K562 (cell line): Measurements from ENCODE around the gene TNFSF4. TPM values are rescaled to one million over a fixed set of nuclear protein-coding genes. Genes with fewer than 3 reads are reported as not detected.
"Not testable (repeated sequence)": the region's sequence is repeated elsewhere in the genome, so short reads cannot be mapped to it uniquely, and the experiment has no call there.

Source experiments
- ATAC-seq: fragments of 200-7000 bp; cut with Tn5 transposase; 3 replicates; pipeline ENCODE4 v1.9.1; 2020; ENCODE audit warnings: moderate library complexity
- BruUV-seq: library from RNA; stranded (reverse); fragments of 400-500 nt; replicated peaks from 2 replicates; lab custom pipeline; 2021; lab: Mats Ljungman, UMichigan
- CTCF ChIA-PET: fragments of 300-600 bp; formaldehyde crosslinking; extraction: SDS; loops from one replicate; lab custom pipeline; 2021; ENCODE audit warnings: low intra/inter-chr PET ratio; lab: Yijun Ruan, JAX
- POLR2A ChIA-PET: fragments of 300-600, 350-650 bp; sonication (Branson Sonifier 250); formaldehyde crosslinking; extraction: SDS; loops from one replicate; lab custom pipeline; 2021; ENCODE audit warnings: antibody characterized with exemption, inconsistent platforms; lab: Yijun Ruan, JAX
- DNase-seq, 4 experiments: peaks; one replicate each; pipeline versions ENCODE4 v3.0.0 to v3.0.0-alpha.2; 2011 to 2018; ENCODE audit warnings: low spot score in 3 of 4, mixed read lengths in 3 of 4; ENCODE audit errors: extremely low read depth in 1 of 4
- FAIRE-seq: peaks from 2 replicates; lab custom pipeline; 2011; peaks lifted over from hg19 to GRCh38; lab: Jason Lieb, UNC
- H2AFZ ChIP-seq: 2 replicates; pipeline ENCODE4 v1.6.0; 2011; ENCODE audit warnings: low read depth, low read length, control low read depth, inconsistent platforms
- H3K27ac ChIP-seq: fragments of 200-600 bp; 3 replicates; pipeline ENCODE4 v1.8.0; 2011; ENCODE audit warnings: low read depth, mild to moderate bottlenecking, control low read depth, inconsistent platforms, low read length, moderate library complexity, mixed read lengths; ENCODE audit errors: extremely low read depth
- H3K27me3 ChIP-seq, 2 experiments: fragments of 300-600 bp in 1 of 2; 2 replicates in 1 of 2; 3 replicates in 1 of 2; pipeline versions ENCODE4 v1.6.0 to v1.8.0; 2011; ENCODE audit warnings: inconsistent platforms in 2 of 2, low read length in 2 of 2, mild to moderate bottlenecking in 1 of 2, mixed read lengths in 1 of 2, moderate library complexity in 1 of 2; ENCODE audit not compliant: control insufficient read depth in 2 of 2, insufficient read depth in 2 of 2
- H3K36me3 ChIP-seq: fragments of 300-600 bp; 3 replicates; pipeline ENCODE4 v1.8.0; 2011; ENCODE audit warnings: mild to moderate bottlenecking, low read length, inconsistent platforms; ENCODE audit not compliant: control insufficient read depth, insufficient read depth
- H3K4me1 ChIP-seq, 2 experiments: fragments of 200-600 bp in 1 of 2; replicated peaks in 1 of 2; 2 replicates in 1 of 2; 3 replicates in 1 of 2; pipeline versions ENCODE4 v1.5.1 to v1.8.0; 2011; ENCODE audit warnings: inconsistent platforms in 2 of 2, low read length in 2 of 2, mild to moderate bottlenecking in 1 of 2, mixed read lengths in 1 of 2, moderate library complexity in 1 of 2; ENCODE audit not compliant: control insufficient read depth in 2 of 2, insufficient read depth in 2 of 2
- H3K4me2 ChIP-seq: 2 replicates; pipeline ENCODE4 v1.6.1; 2011; ENCODE audit warnings: low read length, control low read depth, inconsistent platforms, mixed read lengths; ENCODE audit not compliant: insufficient read depth
- H3K4me3 ChIP-seq: fragments of 200-600 bp; sonication (generic), shearing (Covaris generic); 2 replicates; pipeline ENCODE4 v1.5.1; 2016; ENCODE audit warnings: control low read depth, inconsistent platforms
- H3K79me2 ChIP-seq: fragments of 200-600 bp; 3 replicates; pipeline ENCODE4 v1.8.0; 2011; ENCODE audit warnings: low read length, inconsistent platforms; ENCODE audit not compliant: control insufficient read depth, insufficient read depth
- H3K9ac ChIP-seq, 2 experiments: 2 replicates each; pipeline versions ENCODE4 v1.6.0 to v1.6.1; 2011; ENCODE audit warnings: low read depth in 2 of 2, low read length in 2 of 2, control low read depth in 1 of 2, inconsistent platforms in 1 of 2, mild to moderate bottlenecking in 1 of 2, mixed read lengths in 1 of 2; ENCODE audit not compliant: insufficient read depth in 1 of 2
- H3K9me1 ChIP-seq: one replicate; pipeline ENCODE4 v1.6.0; 2011; ENCODE audit warnings: inconsistent platforms, mild to moderate bottlenecking, low read length, moderate library complexity; ENCODE audit not compliant: control insufficient read depth, insufficient read depth
- H3K9me3 ChIP-seq: replicated peaks from 2 replicates; pipeline ENCODE4 v1.5.1; 2011; ENCODE audit warnings: low read depth, low read length, inconsistent platforms; ENCODE audit not compliant: control insufficient read depth, insufficient read depth
- H4K20me1 ChIP-seq: replicated peaks from 2 replicates; pipeline ENCODE4 v1.6.1; 2011; ENCODE audit warnings: low read length, inconsistent platforms, mixed read lengths; ENCODE audit not compliant: control insufficient read depth, insufficient read depth
- FOXA3 ChIP-seq, 2 experiments: fragments of 450-650 bp in 1 of 2; sonication (generic) in 1 of 2; formaldehyde crosslinking; IDR thresholded peaks in 1 of 2; conservative IDR thresholded peaks in 1 of 2; 2 replicates each; pipeline versions ENCODE4 v1.4.0 to v1.8.0; 2020 to 2022; ENCODE audit warnings: mild to moderate bottlenecking in 2 of 2, missing genetic modification reagents in 1 of 2
- HBP1 ChIP-seq: fragments of 450-650 bp; formaldehyde crosslinking; IDR thresholded peaks from 2 replicates; pipeline ENCODE4 v1.4.0; 2022; ENCODE audit warnings: missing genetic modification characterization
- MEIS2 ChIP-seq: fragments of 450-650 bp; IDR thresholded peaks from 2 replicates; pipeline ENCODE4 v1.6.1; 2014; ENCODE audit warnings: mild to moderate bottlenecking; ENCODE audit not compliant: partially characterized antibody
- PBX2 ChIP-seq, 2 experiments: IDR thresholded peaks in 1 of 2; conservative IDR thresholded peaks in 1 of 2; 2 replicates each; pipeline ENCODE4 v1.6.1; 2016; ENCODE audit warnings: low read depth in 2 of 2, mild to moderate bottlenecking in 1 of 2, missing compliant biosample characterization in 1 of 2, missing genetic modification characterization in 1 of 2, moderate library complexity in 1 of 2
- PKNOX1 ChIP-seq: fragments of 450-650 bp; IDR thresholded peaks from 2 replicates; pipeline ENCODE4 v1.6.1; 2016
- SREBF1 ChIP-seq: fragments of 150-350 bp; IDR thresholded peaks from 2 replicates; pipeline ENCODE4 v1.6.1; 2014; ENCODE audit warnings: antibody characterized with exemption, low read depth, low read length, borderline replicate concordance
- TAF9B ChIP-seq: fragments of 450-650 bp; IDR thresholded peaks from 2 replicates; pipeline ENCODE4 v1.6.1; 2018; ENCODE audit warnings: mild to moderate bottlenecking; ENCODE audit not compliant: partially characterized antibody
- ZNF232 ChIP-seq: sonication (generic); formaldehyde crosslinking; IDR thresholded peaks from 2 replicates; pipeline ENCODE4 v1.8.0; 2022; ENCODE audit warnings: mild to moderate bottlenecking, missing genetic modification reagents
- WGBS: fragments of 100-300 bp; shearing (Covaris generic); methylation state at CpG from one replicate; pipeline ENCODE4 v1.1.6; 2016; ENCODE audit warnings: low coverage, mixed read lengths; ENCODE audit not compliant: insufficient coverage; ENCODE audit errors: missing lambda C conversion rate; 5-methylcytosine and 5-hydroxymethylcytosine counted together
- in situ Hi-C: fragments of 300-500 bp; cut with MboI; formaldehyde crosslinking; loops from 4 replicates; pipeline ENCODE4 v1.15.0; 2018; ENCODE audit warnings: inconsistent platforms, mixed read lengths
- intact Hi-C: fragments of 100-400 bp; cut with micrococcal nuclease; formaldehyde crosslinking; loops from 2 replicates; pipeline ENCODE4 v1.14.2; 2022
- polyA plus RNA-seq, 8 experiments: library from polyadenylated mRNA; depleted of rRNA in 4 of 8; stranded (reverse) in 5 of 8; unstranded in 3 of 8; fragments of >200 nt; fragmentation: Nextera tagmentation in 2 of 8; fragmentation: Illumina TruSeq in 1 of 8; extraction: Ambion mirVana in 2 of 8; extraction: Trizol in 1 of 8; gene quantifications; 2 replicates each; pipeline versions ENCODE4 v1.2.1 to v1.2.3, GENCODE V29; 2011 to 2014; ENCODE audit warnings: inconsistent platforms in 1 of 8, missing spikeins in 1 of 8
- total RNA-seq, 7 experiments: library from RNA; depleted of rRNA in 6 of 7; stranded (reverse); fragments of >200 nt in 6 of 7; fragmentation: Illumina TruSeq in 2 of 7; extraction: Trizol in 2 of 7; gene quantifications; 2 replicates each; pipeline versions ENCODE4 v1.2.1 to v1.2.3, GENCODE V29; 2011 to 2021; ENCODE audit warnings: low replicate concordance in 1 of 7

Gene TNFSF4
- total and polyA plus RNA-seq, 9 of the 15 experiments (the other 6 are each of a cell fraction or from before 2014, with no cell fraction given), result 0.08 to 0.23 (median 0.15) TPM; not detected in 1

- H3K4me2 ChIP-seq, H3K27ac ChIP-seq, H3K9me3 ChIP-seq, H3K4me3 ChIP-seq, BruUV-seq, DNase-seq, H3K4me1 ChIP-seq, in situ Hi-C loops, POLR2A ChIA-PET, H3K27me3 ChIP-seq: not testable (repeated sequence)
- peak in 1 of 2 experiments; percentile 59; a peak in 2 of 4 replicates for TF ChIP-seq FOXA3 (CRISPR knock-in tag; conservative IDR thresholded peaks at IDR 0.05 in 1 of 2, IDR thresholded peaks at IDR 0.05 in 1 of 2)
- TF ChIP-seq, all 486 proteins: peak for 1; not testable (repeated sequence) for 485
- H3K9ac ChIP-seq, FAIRE-seq, ATAC-seq, H3K36me3 ChIP-seq, H3K9me1 ChIP-seq, CTCF ChIA-PET, H4K20me1 ChIP-seq, H3K79me2 ChIP-seq, intact Hi-C loops: not testable (repeated sequence)
- WGBS, result 2% methylated on average over 9 of the region's 9 CpGs
- peak overlapping the region; percentile 63; the same call in 1 of the 2 replicates for H2AFZ ChIP-seq
Observed at GRCh38 chr1:173153964-173154363, 53.2 kb downstream of the TNFSF4 start.

GRCh38 chr1:173153503-173153902, 53.6 kb downstream of the TNFSF4 start:
- H3K4me3 ChIP-seq, result no peak overlapping the region
- no peak for TF ChIP-seq PBX2 (CRISPR knock-in tag; IDR thresholded peaks at IDR 0.05; ENCODE audit: low read depth)
- TF ChIP-seq PBX2 (tag; conservative IDR thresholded peaks at IDR 0.05; ENCODE audit: low read depth), result peak; percentile 72
- TF ChIP-seq SREBF1, result no peak
- TF ChIP-seq ZNF232 (CRISPR knock-in tag), result no peak
- no peak for TF ChIP-seq TAF9B
- TF ChIP-seq HBP1 (CRISPR knock-in tag), result no peak
- TF ChIP-seq MEIS2, result peak; percentile 56
- 0 out of 2 replicates have a peak, but pooled peaks have one; percentile 18 for TF ChIP-seq PKNOX1

More at GRCh38 chr1:173153503-173153902, 53.6 kb downstream of the TNFSF4 start:
- FAIRE-seq (no peak), DNase-seq (no peak), ATAC-seq (no peak)
- Histone ChIP-seq H3K9me3 (no peaks in the 10 kb centered on the region), H4K20me1 (no peaks in the 10 kb centered on the region), H3K4me1 (no peaks in the 10 kb centered on the region), H3K36me3 (no peaks in the 10 kb centered on the region), H2AFZ (peak overlapping the region; percentile 63; the same call in 1 of the 2 replicates), H3K9me1 (no peaks in the 10 kb centered on the region), H3K27ac (no peak overlapping the region), H3K79me2 (no peaks in the 10 kb centered on the region), H3K9ac (no peak overlapping the region), H3K4me2 (no peak overlapping the region), H3K27me3 (peaks cover 0 to 2% of the 10 kb centered on the region in 2 experiments; a peak in 1 of 5 replicates)
- BruUV-seq, result no TSS peak
- WGBS, result 3% methylated on average over 4 of the region's 4 CpGs
- ChIA-PET CTCF (no interaction called here), POLR2A (no interaction called here)
- in situ Hi-C loops, result no loop called here
- intact Hi-C loops, result no loop called here
